A375 (cell line): Measurements from ENCODE around the gene RPS3. TPM values are rescaled to one million over a fixed set of nuclear protein-coding genes. Genes with fewer than 3 reads are reported as not detected.

ENCODE experiments used
- small RNA-seq: library from RNA; depleted of rRNA; stranded (forward); fragments of <200 nt; gene quantifications from one replicate; pipeline ENCODE3, GENCODE V24; 2014
- total RNA-seq: library from RNA; depleted of rRNA; stranded (reverse); fragments of >200 nt; shearing (Covaris generic); gene quantifications from 2 replicates; pipeline ENCODE4 v1.2.3, GENCODE V29; 2014; rRNA removed

Gene RPS3
- 2,918 and 3,175 TPM in 2 replicates for total RNA-seq

GRCh38 chr11:75399344-75400145 is at the start of gene RPS3:
Gene RPS3 (plus strand): TSS chr11:75399518. CDS start chr11:75399548, 30 bp downstream.

GRCh38 chr11:75351541-75351790 is 47.9 kb upstream of the RPS3 start, which contains the start of gene ARRB1:
Gene ARRB1 (minus strand): TSS chr11:75351661. CDS start chr11:75351607, 54 bp downstream.

GRCh38 chr11:75432911-75433321 is 33.6 kb downstream of the RPS3 start, which contains the start of gene KLHL35:
Gene KLHL35 (minus strand): TSS chr11:75433203. CDS start chr11:75430629, 2,574 bp downstream.

Small RNAs within 50 kb of the gene (small RNA-seq; reads per million reads assigned to genes)
- gene SNORD15A (not detected), gene SNORD15B (135 reads per million, percentile 96 among the genes with 10 or more reads in this experiment)

Other genes starting within 250 kb of the RPS3 start
- gene SLCO2B1, start 248.4 kb upstream of the RPS3 start, total RNA-seq, result 0.04 TPM in 1 of 2 replicates, not detected in the other
- not detected in 2 replicates for gene TPBGL, start 158.7 kb upstream of the RPS3 start, total RNA-seq
- gene ARRB1, start 47.9 kb upstream of the RPS3 start, total RNA-seq, result 4.1 and 5.4 TPM in 2 replicates
- gene KLHL35, start 33.7 kb downstream of the RPS3 start, total RNA-seq, result 3.3 and 3.4 TPM in 2 replicates
- 6.2 and 7.7 TPM in 2 replicates for gene GDPD5, start 126.4 kb downstream of the RPS3 start, total RNA-seq
- 117 and 121 TPM in 2 replicates for gene SERPINH1, start 162.7 kb downstream of the RPS3 start, total RNA-seq